Right cardiac atrium (tissue), 5 donors: ENCODE measurements around the gene ACVR1C. TPM values are rescaled to one million over a fixed set of nuclear protein-coding genes. Genes with fewer than 3 reads are reported as not detected.

Source experiments
- ATAC-seq, 2 donors: fragments of 200-7000 bp; cut with Tn5 transposase; one replicate each; pipeline versions ENCODE4 v1.8.0 to v1.9.1; 2020; ENCODE audit warnings: moderate library complexity in 2 of 2, mild to moderate bottlenecking in 1 of 2
- DNase-seq, 3 donors: peaks; one replicate each; pipeline ENCODE4 v3.0.0-alpha.2; 2020
- H3K27ac ChIP-seq: one replicate; pipeline ENCODE4 v1.5.1; 2013; ENCODE audit warnings: mild to moderate bottlenecking, low read length, control low read depth, moderate library complexity
- H3K27me3 ChIP-seq: one replicate; pipeline ENCODE4 v1.6.1; 2013; ENCODE audit not compliant: control insufficient read depth, insufficient read depth
- H3K4me1 ChIP-seq: one replicate; pipeline ENCODE4 v1.6.1; 2013; ENCODE audit warnings: low read length; ENCODE audit not compliant: control insufficient read depth, insufficient read depth
- H3K4me3 ChIP-seq: one replicate; pipeline ENCODE4 v1.5.1; 2013; ENCODE audit warnings: low read length, control low read depth
- H3K9me3 ChIP-seq: one replicate; pipeline ENCODE4 v1.6.1; 2013; ENCODE audit warnings: low read length; ENCODE audit not compliant: control insufficient read depth
- WGBS: extraction: QIAGEN DNeasy Blood & Tissue Kit; methylation state at CpG from one replicate; pipeline ENCODE4 v1.1.7; 2013; 5-methylcytosine and 5-hydroxymethylcytosine counted together
- intact Hi-C, 4 donors: fragments of 100-400 bp; cut with DNase I; formaldehyde crosslinking; loops; one replicate each; pipeline versions ENCODE4 v1.11.0 to v1.14.0; 2022 to 2023
- long read RNA-seq, 4 donors: library from polyadenylated mRNA; unstranded; transcript quantifications; one replicate each; pipeline ENCODE4 v2.0.0, GENCODE V29; 2020 to 2021
- polyA plus RNA-seq: library from polyadenylated mRNA; stranded (reverse); fragments of 200-250 nt; gene quantifications from one replicate; pipeline ENCODE4 v1.2.3, GENCODE V29; 2013
- total RNA-seq, 4 donors: library from RNA; stranded (reverse); fragmentation: NEBNext Ultra II Directional; extraction: Animal tissue kit (Norgen Biotek cat#: 25700); gene quantifications; one replicate each; pipeline ENCODE4 v1.2.1, GENCODE V29; 2021
- donor health status: healthy with polysubstance abuse.
- donor health status: DM: no; HTN: yes; CAD: no.
- donor health status: DM: no; HTN: no; CAD: no.
- donor health status: DM: no; HTN: yes; CAD: no; lungs with severe emphysema.
- donor health status: DM: yes; HTN: yes; CAD: no.

The ACVR1C gene
- 1 to 10 TPM in 3 of 4 donors, under 1 TPM in 1; 0.69 to 2.9 (median 1.1) TPM for total RNA-seq
- polyA plus RNA-seq: 0.36 TPM
- long read RNA-seq, donor 1, partial matches to known transcripts: 0 of 1 reads
- long read RNA-seq, donor 1, other reads (novel, unspliced or antisense): 1 of 1 reads
- long read RNA-seq, donor 2: 0 reads
- long read RNA-seq, donor 3, full-length matches to known transcripts: 5 of 6 reads
- long read RNA-seq, donor 3, partial matches to known transcripts: 0 of 6 reads
- long read RNA-seq, donor 3, other reads (novel, unspliced or antisense): 1 of 6 reads
- long read RNA-seq, donor 4, partial matches to known transcripts: 0 of 2 reads
- long read RNA-seq, donor 4, other reads (novel, unspliced or antisense): 1 of 2 reads

DNA sequence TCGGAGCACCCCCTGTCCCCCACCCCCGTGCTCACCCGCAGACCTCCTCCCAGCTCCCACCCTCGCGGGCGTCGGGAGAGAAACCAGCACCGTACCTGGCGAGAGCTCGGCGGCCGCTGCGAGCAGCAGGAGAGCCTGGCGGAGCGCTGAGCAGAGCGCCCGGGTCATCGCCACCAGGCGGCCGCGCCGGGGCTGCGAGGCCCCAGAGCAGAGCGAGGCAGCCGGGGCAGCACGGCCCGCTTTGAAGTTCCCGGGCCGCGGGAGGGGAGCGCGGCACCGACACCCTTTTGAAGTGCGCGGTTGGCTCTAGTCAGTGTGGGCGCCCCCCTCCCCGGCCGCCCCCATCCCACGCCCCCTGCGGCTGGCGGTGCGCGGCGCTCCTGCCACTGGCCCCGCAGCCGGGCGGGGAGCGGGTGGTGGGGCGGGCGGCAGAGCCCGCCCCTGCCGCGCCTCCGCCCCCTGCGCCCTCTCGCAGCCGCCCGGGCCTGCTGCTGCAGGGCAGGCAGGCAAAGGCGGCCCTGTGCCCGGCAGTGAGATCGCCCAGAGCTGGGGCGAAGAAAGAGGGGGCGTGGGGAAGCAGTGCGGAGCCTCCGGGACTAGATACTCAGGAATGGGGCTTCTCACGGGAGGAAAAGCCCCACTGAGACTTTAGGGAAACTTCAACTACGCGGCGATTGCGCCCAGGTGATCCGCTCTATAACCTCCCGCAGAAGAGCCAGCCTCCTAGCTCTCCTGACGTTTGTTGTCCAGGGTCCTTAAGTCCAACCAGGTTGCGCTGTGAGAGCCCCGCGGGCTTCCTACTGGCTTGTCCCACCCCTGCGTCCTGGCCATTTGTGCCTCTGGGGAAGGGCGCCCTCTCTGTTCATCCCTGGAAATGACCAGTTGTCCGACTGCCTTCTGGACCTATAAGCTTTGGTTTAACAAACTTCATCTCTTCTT lies at the start of gene ACVR1C:
Gene ACVR1C (minus strand): TSS at position 388 of the 939 bp plus-strand sequence. CDS start 220 bp downstream, at position 168.
- H3K4me1 ChIP-seq: peaks cover 3% of the 10 kb centered on the region
- H3K4me3 ChIP-seq: peak within 1 kb of the TSS; percentile 75
- intact Hi-C loops: no loop called here
- H3K27ac ChIP-seq: peak within 1 kb of the TSS; percentile 63
- ATAC-seq: peak; percentile 93 to 96
- H3K27me3 ChIP-seq: no peaks in the 10 kb centered on the region
- no peaks in the 10 kb centered on the region for H3K9me3 ChIP-seq
- WGBS: under 1% methylated on average over 79 of the region's 79 CpGs
- peak; percentile 48 to 81 (median 74) for DNase-seq

DNA sequence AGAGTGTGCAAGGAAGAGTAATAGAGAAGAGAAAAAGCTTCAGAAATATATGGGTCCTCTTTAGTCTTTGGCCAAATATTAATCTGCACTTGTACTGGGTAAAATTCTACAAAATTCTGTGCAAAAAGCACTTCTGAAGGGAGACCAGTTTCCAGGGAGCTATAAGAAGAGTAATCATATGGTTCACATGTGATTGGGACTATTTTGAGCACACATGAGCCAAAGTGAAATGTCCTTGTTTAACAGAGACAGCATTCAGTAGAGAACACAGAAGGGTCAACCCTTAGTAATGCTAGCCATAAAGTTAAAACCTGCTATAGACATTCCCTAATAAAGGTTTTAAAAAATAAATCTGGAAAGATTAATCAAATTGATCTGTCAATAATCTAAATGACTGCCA lies 49.3 kb upstream of the ACVR1C start:
- DNase-seq (no peak), ATAC-seq (no peak)
- Histone ChIP-seq H3K27ac (no peak overlapping the region), H3K9me3 (no peaks in the 10 kb centered on the region), H3K4me1 (no peaks in the 10 kb centered on the region), H3K27me3 (no peaks in the 10 kb centered on the region), H3K4me3 (no peak overlapping the region)
- intact Hi-C loops: no loop called here

DNA sequence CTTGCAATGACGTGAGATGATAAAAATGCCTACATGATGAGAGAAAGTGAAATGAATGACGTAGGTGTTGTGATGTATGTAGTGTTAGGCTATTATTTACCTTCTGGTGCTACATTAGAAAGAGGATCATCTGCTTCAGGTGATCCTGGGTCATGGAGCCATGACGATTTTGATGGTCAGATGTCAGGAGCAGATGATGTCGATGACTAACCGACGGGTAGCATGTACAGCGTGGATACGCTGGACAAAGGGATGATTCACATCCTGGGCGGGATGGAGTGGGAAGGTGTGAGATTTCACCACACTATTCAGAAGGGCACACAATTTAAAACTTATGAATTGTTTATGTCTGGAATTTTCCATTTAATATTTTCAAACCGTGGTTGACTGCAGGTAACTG lies 43.5 kb upstream of the ACVR1C start:
- 90% methylated on average over 10 of the region's 10 CpGs for WGBS
- intact Hi-C loops: no loop called here

DNA sequence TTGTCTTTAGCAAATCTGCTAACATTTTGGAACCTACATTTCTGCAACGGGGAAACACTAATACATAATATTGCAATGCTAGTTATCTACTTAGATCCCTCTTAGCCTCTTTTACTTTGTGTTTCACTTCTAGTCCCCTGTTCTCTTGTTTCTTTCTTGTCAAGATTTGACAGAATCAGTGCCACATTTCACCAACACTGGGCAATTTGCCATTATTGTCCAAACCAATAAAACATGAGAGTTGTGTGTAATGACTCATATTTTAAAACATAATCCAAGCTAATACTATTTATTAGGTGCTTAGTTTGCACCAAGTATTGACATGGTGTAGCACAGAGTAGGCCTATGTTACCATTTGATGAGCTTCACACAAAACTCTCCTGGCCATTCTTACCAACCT lies 33.7 kb upstream of the ACVR1C start:
- Histone ChIP-seq H3K27me3 (no peaks in the 10 kb centered on the region), H3K27ac (no peak overlapping the region), H3K9me3 (no peaks in the 10 kb centered on the region), H3K4me1 (no peaks in the 10 kb centered on the region), H3K4me3 (no peak overlapping the region)
- ATAC-seq (no peak), DNase-seq (no peak)
- WGBS: 94% methylated on average over 1 of the region's 1 CpG
- intact Hi-C loops: no loop called here

More for the DNA sequence above, 43.5 kb upstream of the ACVR1C start:
- H3K27ac ChIP-seq: no peak overlapping the region
- ATAC-seq (no peak), DNase-seq (no peak)
- H3K9me3 ChIP-seq: no peaks in the 10 kb centered on the region
- H3K4me3 ChIP-seq: no peak overlapping the region
- no peaks in the 10 kb centered on the region for H3K4me1 ChIP-seq
- no peaks in the 10 kb centered on the region for H3K27me3 ChIP-seq

DNA sequence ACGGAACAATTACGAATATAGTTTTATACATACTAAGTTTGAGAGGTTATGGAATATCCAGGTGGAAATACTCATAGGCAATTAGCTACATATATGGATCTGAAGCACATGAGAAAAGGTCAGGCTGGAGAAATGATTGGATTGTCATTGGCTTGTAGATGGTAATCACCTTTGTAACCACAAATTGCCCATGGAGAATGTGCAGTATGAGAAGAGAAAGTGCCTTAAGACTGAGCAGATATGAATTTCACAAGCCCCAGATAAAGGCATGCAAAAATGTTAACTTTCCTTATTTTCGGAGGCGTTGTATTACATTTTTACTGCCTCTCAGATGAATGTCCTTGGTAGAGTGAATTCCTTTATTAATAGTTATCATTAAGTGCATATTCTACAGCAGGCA lies 33.1 kb upstream of the ACVR1C start:
- no peak for DNase-seq
- no peaks in the 10 kb centered on the region for H3K27me3 ChIP-seq
- WGBS: 71% methylated on average over 4 of the region's 4 CpGs
- no peaks in the 10 kb centered on the region for H3K4me1 ChIP-seq
- H3K9me3 ChIP-seq: no peaks in the 10 kb centered on the region
- intact Hi-C loops: no loop called here
- no peak for ATAC-seq
- H3K4me3 ChIP-seq: no peak overlapping the region
- no peak overlapping the region for H3K27ac ChIP-seq

DNA sequence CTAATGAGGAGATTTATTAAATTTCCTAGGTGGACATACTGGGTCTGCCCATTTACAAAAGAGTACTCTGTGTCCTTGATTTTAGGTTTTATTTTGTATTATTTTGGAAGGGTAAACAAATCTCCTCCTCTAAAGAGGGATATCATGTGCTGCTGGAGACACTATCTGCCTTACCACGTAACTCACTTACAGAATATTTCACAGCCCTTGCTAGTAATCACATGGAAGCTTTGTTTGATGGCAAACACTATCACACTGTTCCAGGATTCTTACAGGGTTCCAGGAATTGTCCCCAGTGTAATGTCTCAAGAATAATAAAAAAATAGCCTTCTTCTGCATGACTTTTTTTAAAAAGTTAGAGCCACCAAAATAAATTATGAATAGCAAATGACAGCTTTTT lies 29.2 kb upstream of the ACVR1C start:
- no peaks in the 10 kb centered on the region for H3K27me3 ChIP-seq
- H3K4me3 ChIP-seq: no peak overlapping the region
- H3K27ac ChIP-seq: no peak overlapping the region
- intact Hi-C loops: no loop called here
- H3K9me3 ChIP-seq: no peaks in the 10 kb centered on the region
- DNase-seq (no peak), ATAC-seq (no peak)
- WGBS: 37% methylated on average over 1 of the region's 1 CpG
- no peaks in the 10 kb centered on the region for H3K4me1 ChIP-seq

DNA sequence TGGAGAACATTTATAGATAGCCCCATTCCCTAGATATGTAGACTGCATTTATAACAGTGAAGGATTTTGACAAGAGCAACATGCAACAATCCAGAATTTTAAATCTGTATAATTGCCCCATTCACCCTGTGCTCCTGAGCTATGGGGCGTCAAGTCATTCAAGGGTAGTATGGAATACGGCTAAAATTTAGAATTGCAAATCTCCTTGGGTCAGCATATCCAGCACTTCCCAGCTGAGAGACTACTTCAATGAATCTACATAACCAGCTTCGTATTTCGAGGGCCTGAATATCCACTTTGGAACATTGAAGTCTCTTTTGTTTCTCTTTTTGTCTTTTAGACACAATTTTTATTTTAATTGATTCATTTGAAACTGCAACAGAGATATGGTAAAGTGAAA lies 28.4 kb upstream of the ACVR1C start:
- Histone ChIP-seq H3K4me1 (no peaks in the 10 kb centered on the region), H3K27me3 (no peaks in the 10 kb centered on the region), H3K27ac (no peak overlapping the region), H3K9me3 (no peaks in the 10 kb centered on the region), H3K4me3 (no peak overlapping the region)
- DNase-seq (no peak), ATAC-seq (no peak)
- WGBS: 85% methylated on average over 4 of the region's 4 CpGs
- intact Hi-C loops: no loop called here

DNA sequence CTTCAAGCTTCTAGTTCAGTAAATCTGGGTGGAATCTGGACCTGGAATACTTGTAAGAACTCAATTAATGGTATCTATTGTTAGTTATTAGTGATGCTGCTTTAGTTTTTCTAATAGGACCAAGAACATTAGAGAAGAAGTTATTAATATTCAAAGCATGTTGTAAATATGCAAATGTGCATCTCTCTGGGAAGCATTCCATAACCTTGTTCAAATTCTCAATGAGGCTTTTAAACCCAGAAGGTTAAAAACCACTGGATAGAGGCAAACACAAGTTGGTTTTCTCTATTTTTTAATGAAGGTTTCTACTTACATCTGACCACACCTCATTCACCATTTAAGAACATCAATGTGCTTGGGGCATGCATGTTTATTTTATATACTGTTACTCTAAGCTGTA lies 16.1 kb upstream of the ACVR1C start:
- no peaks in the 10 kb centered on the region for H3K4me1 ChIP-seq
- H3K9me3 ChIP-seq: no peaks in the 10 kb centered on the region
- H3K4me3 ChIP-seq: no peak overlapping the region
- no peak overlapping the region for H3K27ac ChIP-seq
- intact Hi-C loops: no loop called here
- no peak for DNase-seq
- no peaks in the 10 kb centered on the region for H3K27me3 ChIP-seq
- ATAC-seq: no peak

DNA sequence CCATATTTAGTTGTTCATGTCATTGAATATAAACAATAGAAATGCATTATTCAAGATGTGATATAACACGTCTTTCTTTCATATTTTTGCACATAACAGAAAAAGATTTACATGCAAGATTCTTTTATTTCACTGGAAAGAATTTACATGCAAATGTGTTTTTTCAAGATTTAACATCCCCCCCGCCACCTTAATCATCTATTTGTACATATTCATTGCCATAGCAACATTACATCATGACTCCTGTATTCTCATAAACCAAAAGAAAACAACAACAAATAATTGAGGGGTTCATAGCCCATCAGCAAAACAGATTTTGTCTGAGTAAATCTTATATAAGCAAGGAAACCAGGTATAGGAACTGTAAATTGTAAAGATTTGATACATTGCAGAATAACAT lies 3.2 kb upstream of the ACVR1C start:
- Histone ChIP-seq H3K4me3 (no peak overlapping the region), H3K4me1 (peaks cover 3% of the 10 kb centered on the region), H3K27me3 (no peaks in the 10 kb centered on the region), H3K9me3 (no peaks in the 10 kb centered on the region), H3K27ac (no peak overlapping the region)
- no peak for DNase-seq
- no peak for ATAC-seq
- 70% methylated on average over 2 of the region's 2 CpGs for WGBS
- intact Hi-C loops: no loop called here

DNA sequence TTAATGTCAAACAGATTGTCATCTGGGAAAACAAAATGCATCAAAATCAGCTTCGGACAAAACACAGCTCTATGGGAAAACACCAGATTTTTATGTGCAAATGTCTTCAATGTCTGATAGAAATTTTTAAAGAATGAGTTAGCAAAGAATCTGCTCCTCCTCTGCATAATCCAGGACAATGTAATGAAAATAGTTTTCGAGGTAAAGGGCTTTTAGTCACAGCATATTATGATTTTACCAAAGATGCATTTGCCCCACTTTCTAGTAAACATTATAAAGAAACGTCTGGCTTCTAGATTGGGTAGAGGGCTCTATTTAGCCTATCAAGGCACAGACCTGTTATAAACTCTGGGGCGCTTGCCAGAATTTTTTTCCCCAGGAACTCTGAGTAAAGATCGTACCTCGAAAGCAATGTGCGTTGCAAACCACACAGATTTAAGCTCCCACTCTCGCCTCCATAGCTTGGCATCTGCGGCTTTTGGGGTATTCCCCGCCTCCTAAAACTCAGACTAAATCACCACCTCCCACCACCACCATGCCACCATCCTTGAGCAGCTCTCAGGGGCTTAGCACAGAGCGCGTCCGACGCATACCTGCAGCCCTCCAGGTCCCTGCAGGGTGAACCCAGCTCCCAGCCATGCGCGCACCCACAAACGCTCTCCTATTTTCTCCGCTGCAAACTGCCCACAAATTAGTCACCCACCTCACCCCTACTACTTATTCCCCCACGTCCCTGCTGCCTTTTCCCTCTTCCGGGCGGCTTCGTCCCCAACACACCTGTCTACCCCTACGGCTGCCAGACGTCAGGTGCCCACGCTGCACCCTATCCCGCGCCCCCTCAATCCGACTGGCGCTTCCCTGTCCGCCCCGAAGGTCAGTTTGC lies 829 bp downstream of the ACVR1C start:
- Histone ChIP-seq H3K4me1 (peaks cover 3% of the 10 kb centered on the region), H3K27me3 (no peaks in the 10 kb centered on the region), H3K9me3 (no peaks in the 10 kb centered on the region), H3K27ac (no peak overlapping the region), H3K4me3 (peak overlapping the region; percentile 75)
- ATAC-seq (peak; percentile 18 to 23), DNase-seq (peak in 1 of 3 donors; percentile 3)
- intact Hi-C loops: no loop called here
- 5% methylated on average over 31 of the region's 31 CpGs for WGBS
